Naive thymus-derived CD4-positive, alpha-beta T cell (primary cell): ENCODE data around the gene SLC25A13. TPM values are rescaled to one million over a fixed set of nuclear protein-coding genes. Genes with fewer than 3 reads are reported as not detected.
A peak's percentile ranks its signal among the peaks of the same experiment; 100 is the strongest.

ENCODE experiments used
- ATAC-seq: fragments of 150-1000 bp; cut with Tn5 transposase; 2 replicates; pipeline ENCODE4 v1.10.0; 2021; ENCODE audit warnings: mild to moderate bottlenecking, moderate library complexity
- CTCF ChIA-PET: fragments of 350-600 bp; sonication (Branson Sonifier 250); formaldehyde crosslinking; loops from one replicate; lab custom pipeline; 2021; ENCODE audit warnings: antibody characterized with exemption; lab: Charles Lee
- POLR2A ChIA-PET: fragments of 350-600 bp; sonication (Branson Sonifier 250); formaldehyde crosslinking; loops from one replicate; lab custom pipeline; 2021; ENCODE audit warnings: antibody characterized with exemption, inconsistent platforms; lab: Charles Lee
- DNase-seq, 9 donors: peaks; one replicate each; pipeline versions ENCODE4 v3.0.0 to v3.0.0-alpha.2; 2020 to 2022; ENCODE audit warnings: mixed read lengths in 1 of 9
- H3K27ac ChIP-seq: one replicate; pipeline ENCODE4 v1.7.0; 2013; ENCODE audit warnings: mild to moderate bottlenecking, low read depth, low read length, moderate library complexity
- H3K27me3 ChIP-seq, 2 donors: one replicate each; pipeline ENCODE4 v1.7.0; 2013; ENCODE audit warnings: low read length in 2 of 2, mild to moderate bottlenecking in 2 of 2, moderate library complexity in 2 of 2; ENCODE audit not compliant: control insufficient read depth in 2 of 2, insufficient read depth in 2 of 2
- H3K36me3 ChIP-seq, 3 experiments: 1 replicate in 2 of 3; 2 replicates in 1 of 3; pipeline ENCODE4 v1.7.0; 2013; ENCODE audit warnings: low read length in 3 of 3, mild to moderate bottlenecking in 3 of 3, moderate library complexity in 1 of 3; ENCODE audit not compliant: insufficient read depth in 3 of 3, control insufficient read depth in 2 of 3
- H3K4me1 ChIP-seq, 2 donors: one replicate each; pipeline ENCODE4 v1.7.0; 2013; ENCODE audit warnings: low read length in 2 of 2, mild to moderate bottlenecking in 2 of 2, moderate library complexity in 1 of 2; ENCODE audit not compliant: control insufficient read depth in 2 of 2, insufficient read depth in 2 of 2
- H3K4me3 ChIP-seq: 2 replicates; pipeline ENCODE4 v1.7.0; 2013; ENCODE audit warnings: mild to moderate bottlenecking, low read length
- H3K9me3 ChIP-seq, 3 experiments: 1 replicate in 2 of 3; 2 replicates in 1 of 3; pipeline ENCODE4 v1.7.0; 2013; ENCODE audit warnings: low read length in 3 of 3; ENCODE audit not compliant: control insufficient read depth in 2 of 3
- H3K27ac Mint-ChIP-seq, 9 donors: one replicate each; pipeline ENCODE4 v1.8.0; 2020 to 2022; ENCODE audit warnings: mixed read lengths in 9 of 9, mild to moderate bottlenecking in 8 of 9, moderate library complexity in 5 of 9, inconsistent platforms in 2 of 9
- H3K27me3 Mint-ChIP-seq, 5 donors: one replicate each; pipeline ENCODE4 v1.8.0; 2021 to 2022; ENCODE audit warnings: mixed read lengths in 5 of 5, mild to moderate bottlenecking in 1 of 5
- H3K36me3 Mint-ChIP-seq, 5 donors: one replicate each; pipeline ENCODE4 v1.8.0; 2020 to 2022; ENCODE audit warnings: mixed read lengths in 5 of 5, mild to moderate bottlenecking in 3 of 5, inconsistent platforms in 1 of 5
- H3K4me1 Mint-ChIP-seq, 7 donors: one replicate each; pipeline ENCODE4 v1.8.0; 2020 to 2022; ENCODE audit warnings: mixed read lengths in 7 of 7, mild to moderate bottlenecking in 3 of 7, inconsistent platforms in 1 of 7
- H3K4me3 Mint-ChIP-seq, 10 donors: one replicate each; pipeline ENCODE4 v1.8.0; 2020 to 2022; ENCODE audit warnings: mild to moderate bottlenecking in 10 of 10, mixed read lengths in 10 of 10, moderate library complexity in 6 of 10, inconsistent platforms in 2 of 10
- H3K9me3 Mint-ChIP-seq, 11 donors: one replicate each; pipeline ENCODE4 v1.8.0; 2020 to 2022; ENCODE audit warnings: mixed read lengths in 11 of 11, mild to moderate bottlenecking in 4 of 11, inconsistent platforms in 1 of 11, moderate library complexity in 1 of 11
- intact Hi-C, 2 donors: fragments of 100-400 bp; cut with micrococcal nuclease; formaldehyde crosslinking; loops; one replicate each; pipeline ENCODE4 v1.15.1; 2023
- polyA plus RNA-seq, 2 donors: library from polyadenylated mRNA; unstranded; fragments of 300-500 nt; fragmentation: Illumina TruSeq; gene quantifications; one replicate each; pipeline ENCODE4 v1.2.3, GENCODE V29; 2021
- total RNA-seq, 6 experiments: library from RNA in 5 of 6; stranded (reverse) in 5 of 6; gene quantifications; 1 replicate in 5 of 6; 2 replicates in 1 of 6; pipeline ENCODE4 v1.2.3 and lab custom pipeline; 2021 to 2026

The SLC25A13 gene
- total and polyA plus RNA-seq, 7 experiments from 2014 or later: 5.7 to 22.5 (median 9.1) TPM

- DNase-seq (peak in 1 of 9 donors; percentile 8), ATAC-seq (peak; percentile 58)
- no peaks in the 10 kb centered on the region for H3K4me1 ChIP-seq
- H3K27me3 Mint-ChIP-seq: no peaks in the 10 kb centered on the region
- peaks cover 0 to 3% (median 0%) of the 10 kb centered on the region in 11 donors for H3K9me3 Mint-ChIP-seq
- ChIA-PET CTCF (interaction anchor here (1.1 kb wide), 1 partner anchor 11 kb away, joined by 3 read pairs; no protein-coding TSS in a partner anchor), POLR2A (no interaction called here)
- no peak overlapping the region for H3K4me3 ChIP-seq
- H3K27ac ChIP-seq: no peak overlapping the region
- no peaks in the 10 kb centered on the region for H3K9me3 ChIP-seq
- no peak overlapping the region for H3K4me3 Mint-ChIP-seq
- peaks cover 5 to 22% (median 12%) of the 10 kb centered on the region in 5 donors for H3K36me3 Mint-ChIP-seq
- H3K4me1 Mint-ChIP-seq: peaks cover 0 to 6% (median 0%) of the 10 kb centered on the region in 7 donors
- intact Hi-C loops: no loop called here
- H3K27me3 ChIP-seq: no peaks in the 10 kb centered on the region
- no peaks in the 10 kb centered on the region for H3K36me3 ChIP-seq
- no peak overlapping the region for H3K27ac Mint-ChIP-seq
Measured at GRCh38 chr7:96224685-96225084, 97.2 kb downstream of the SLC25A13 start.

GRCh38 chr7:96224073-96224472 is 97.8 kb downstream of the SLC25A13 start:
- Histone ChIP-seq H3K4me3 (no peak overlapping the region), H3K27ac (no peak overlapping the region), H3K4me1 (no peaks in the 10 kb centered on the region), H3K36me3 (no peaks in the 10 kb centered on the region), H3K9me3 (no peaks in the 10 kb centered on the region), H3K27me3 (no peaks in the 10 kb centered on the region)
- intact Hi-C loops: no loop called here
- H3K36me3 Mint-ChIP-seq: peaks cover 2 to 16% (median 8%) of the 10 kb centered on the region in 5 donors
- ChIA-PET POLR2A (no interaction called here), CTCF (interaction anchor here (1.1 kb wide), 1 partner anchor 12 kb away, joined by 3 read pairs; no protein-coding TSS in a partner anchor)
- peaks cover 0 to 6% (median 0%) of the 10 kb centered on the region in 7 donors for H3K4me1 Mint-ChIP-seq
- H3K9me3 Mint-ChIP-seq: no peaks in the 10 kb centered on the region
- H3K27ac Mint-ChIP-seq: no peak overlapping the region
- no peak overlapping the region for H3K4me3 Mint-ChIP-seq
- DNase-seq: no peak
- no peak for ATAC-seq
- H3K27me3 Mint-ChIP-seq: no peaks in the 10 kb centered on the region

- Histone ChIP-seq H3K9me3 (no peaks in the 10 kb centered on the region), H3K4me1 (no peaks in the 10 kb centered on the region), H3K36me3 (no peaks in the 10 kb centered on the region), H3K27me3 (no peaks in the 10 kb centered on the region), H3K4me3 (no peak overlapping the region), H3K27ac (no peak overlapping the region)
- intact Hi-C loops: no loop called here
- ChIA-PET POLR2A (no interaction called here), CTCF (no interaction called here)
- Mint-ChIP-seq H3K9me3 (no peaks in the 10 kb centered on the region), H3K36me3 (peaks cover 0 to 12% (median 8%) of the 10 kb centered on the region in 5 donors), H3K4me3 (no peak overlapping the region), H3K27me3 (no peaks in the 10 kb centered on the region), H3K27ac (no peak overlapping the region), H3K4me1 (peaks cover 0 to 6% (median 0%) of the 10 kb centered on the region in 7 donors)
- ATAC-seq (no peak), DNase-seq (no peak)
Measured at GRCh38 chr7:96221888-96222287, 100.0 kb downstream of the SLC25A13 start.

- DNase-seq (no peak), ATAC-seq (no peak)
- CTCF ChIA-PET: no interaction called here
- no peaks in the 10 kb centered on the region for H3K9me3 ChIP-seq
- POLR2A ChIA-PET: no interaction called here
- H3K27me3 ChIP-seq: no peaks in the 10 kb centered on the region
- Mint-ChIP-seq H3K27ac (no peak overlapping the region), H3K36me3 (peaks cover 3 to 18% (median 11%) of the 10 kb centered on the region in 5 donors), H3K27me3 (no peaks in the 10 kb centered on the region), H3K9me3 (peaks cover 0 to 6% (median 3%) of the 10 kb centered on the region in 11 donors), H3K4me3 (no peak overlapping the region), H3K4me1 (peaks cover 0 to 4% (median 0%) of the 10 kb centered on the region in 7 donors)
- intact Hi-C loops: no loop called here
- H3K4me3 ChIP-seq: no peak overlapping the region
- no peak overlapping the region for H3K27ac ChIP-seq
- H3K4me1 ChIP-seq: no peaks in the 10 kb centered on the region
- no peaks in the 10 kb centered on the region for H3K36me3 ChIP-seq
Measured at GRCh38 chr7:96219378-96220130, 102.3 kb downstream of the SLC25A13 start.

- Mint-ChIP-seq H3K4me1 (no peaks in the 10 kb centered on the region), H3K27me3 (no peaks in the 10 kb centered on the region), H3K4me3 (no peak overlapping the region), H3K27ac (no peak overlapping the region), H3K9me3 (peaks cover 0 to 6% (median 3%) of the 10 kb centered on the region in 11 donors), H3K36me3 (peaks cover 3 to 18% (median 6%) of the 10 kb centered on the region in 5 donors)
- H3K9me3 ChIP-seq: no peaks in the 10 kb centered on the region
- no peak overlapping the region for H3K4me3 ChIP-seq
- CTCF ChIA-PET: no interaction called here
- no peaks in the 10 kb centered on the region for H3K27me3 ChIP-seq
- no peak overlapping the region for H3K27ac ChIP-seq
- intact Hi-C loops: no loop called here
- H3K4me1 ChIP-seq: no peaks in the 10 kb centered on the region
- no peaks in the 10 kb centered on the region for H3K36me3 ChIP-seq
- DNase-seq: no peak
- POLR2A ChIA-PET: no interaction called here
- ATAC-seq: no peak
Measured at GRCh38 chr7:96218664-96219243, 103.1 kb downstream of the SLC25A13 start.

- Mint-ChIP-seq H3K36me3 (peaks cover 3 to 12% (median 6%) of the 10 kb centered on the region in 5 donors), H3K4me3 (no peak overlapping the region), H3K27me3 (no peaks in the 10 kb centered on the region), H3K4me1 (peaks cover 0 to 2% (median 0%) of the 10 kb centered on the region in 7 donors), H3K27ac (no peak overlapping the region), H3K9me3 (peaks cover 0 to 6% (median 3%) of the 10 kb centered on the region in 11 donors)
- H3K9me3 ChIP-seq: no peaks in the 10 kb centered on the region
- ATAC-seq: no peak
- no peaks in the 10 kb centered on the region for H3K4me1 ChIP-seq
- intact Hi-C loops: no loop called here
- no peak for DNase-seq
- H3K27me3 ChIP-seq: no peaks in the 10 kb centered on the region
- H3K36me3 ChIP-seq: no peaks in the 10 kb centered on the region
- ChIA-PET CTCF (no interaction called here), POLR2A (interaction anchor here (0.5 kb wide), 1 partner anchor 128 kb away, joined by 3 read pairs; no protein-coding TSS in a partner anchor)
- no peak overlapping the region for H3K27ac ChIP-seq
- H3K4me3 ChIP-seq: no peak overlapping the region
Measured at GRCh38 chr7:96217147-96217546, 104.8 kb downstream of the SLC25A13 start.
